ENCODE results near the gene ABCB6.

The ABCB6 gene

GRCh38 chr2:219186754-219187456 is 31.9 kb downstream of the ABCB6 start:
- Mint-ChIP-seq H3K36me3 (ENCODE audit: low read depth) (peaks cover 26% of the 10 kb centered on the region), H3K9me3 (no peaks in the 10 kb centered on the region), H3K4me1 (no peaks in the 10 kb centered on the region), H3K4me3 (no peak overlapping the region), H3K27ac (no peak overlapping the region), H3K27me3 (ENCODE audit: low read depth) (peaks cover 3% of the 10 kb centered on the region)
- TF ChIP-seq CTCF (IDR thresholded peaks at IDR 0.05; ENCODE audit: unreplicated experiment in 3 of 3): no peak

- TF ChIP-seq CTCF (IDR thresholded peaks at IDR 0.05; ENCODE audit: unreplicated experiment in 3 of 3): no peak
- Mint-ChIP-seq H3K9me3 (no peaks in the 10 kb centered on the region), H3K27ac (no peak overlapping the region), H3K4me1 (peaks cover 8% of the 10 kb centered on the region), H3K4me3 (no peak overlapping the region), H3K36me3 (ENCODE audit: low read depth) (peaks cover 44% of the 10 kb centered on the region), H3K27me3 (ENCODE audit: low read depth) (peaks cover 3% of the 10 kb centered on the region)
These were observed 34.6 kb downstream of the ABCB6 start for GRCh38 chr2:219184121-219184520.

- Mint-ChIP-seq H3K9me3 (no peaks in the 10 kb centered on the region), H3K27me3 (ENCODE audit: low read depth) (peaks cover 3% of the 10 kb centered on the region), H3K4me1 (peaks cover 14% of the 10 kb centered on the region), H3K36me3 (ENCODE audit: low read depth) (peaks cover 45% of the 10 kb centered on the region), H3K4me3 (peak overlapping the region in 2 of 3 experiments; percentile 45 to 66), H3K27ac (peak overlapping the region in 1 of 3 experiments; percentile 56)
- no peak for TF ChIP-seq CTCF (IDR thresholded peaks at IDR 0.05; ENCODE audit: unreplicated experiment in 3 of 3)
These were observed 35.5 kb downstream of the ABCB6 start for GRCh38 chr2:219183151-219183772.

GRCh38 chr2:219182331-219183150 is 36.2 kb downstream of the ABCB6 start:
- peaks cover 17% of the 10 kb centered on the region for H3K4me1 Mint-ChIP-seq
- peaks cover 3% of the 10 kb centered on the region for H3K27me3 Mint-ChIP-seq (ENCODE audit: low read depth)
- H3K9me3 Mint-ChIP-seq: no peaks in the 10 kb centered on the region
- H3K4me3 Mint-ChIP-seq: peak overlapping the region in 2 of 3 experiments; percentile 45 to 46
- no peak for TF ChIP-seq CTCF (IDR thresholded peaks at IDR 0.05; ENCODE audit: unreplicated experiment in 3 of 3)
- H3K36me3 Mint-ChIP-seq (ENCODE audit: low read depth): peaks cover 45% of the 10 kb centered on the region
- H3K27ac Mint-ChIP-seq: peak overlapping the region in 1 of 3 experiments; percentile 56

GRCh38 chr2:219181531-219181930 is 37.2 kb downstream of the ABCB6 start:
- TF ChIP-seq CTCF (IDR thresholded peaks at IDR 0.05; ENCODE audit: unreplicated experiment in 3 of 3): no peak

More at GRCh38 chr2:219181531-219181930, 37.2 kb downstream of the ABCB6 start:
- Mint-ChIP-seq H3K4me3 (peak overlapping the region; percentile 55 to 74 (median 61)), H3K36me3 (ENCODE audit: low read depth) (peaks cover 45% of the 10 kb centered on the region), H3K27me3 (ENCODE audit: low read depth) (peaks cover 3% of the 10 kb centered on the region), H3K4me1 (peaks cover 21% of the 10 kb centered on the region), H3K27ac (no peak overlapping the region), H3K9me3 (no peaks in the 10 kb centered on the region)
